Measurements from ENCODE around the gene FNIP2. TPM values are rescaled to one million over a fixed set of nuclear protein-coding genes. Genes with fewer than 3 reads are reported as not detected.

FNIP2 gene
- total RNA-seq, 2 experiments from 2014 or later = 0.09 to 1.0 TPM

GRCh38 chr4:158760866-158761265 is 8.0 kb upstream of the FNIP2 start:
- Histone ChIP-seq H3K4me2 (ENCODE audit: low read length) (no peak overlapping the region), H3K4me1 (ENCODE audit: insufficient read depth, low read length, poor library complexity, severe bottlenecking) (no peaks in the 10 kb centered on the region), H3K9me3 (ENCODE audit: low read length) (no peaks in the 10 kb centered on the region), H4K20me1 (ENCODE audit: insufficient read depth, low read length) (no peaks in the 10 kb centered on the region), H2AFZ (ENCODE audit: low read length) (no peak overlapping the region), H3K27ac (ENCODE audit: low read depth, low read length, poor library complexity, severe bottlenecking) (no peak overlapping the region), H3K79me2 (ENCODE audit: insufficient read depth, low read depth, low read length) (no peaks in the 10 kb centered on the region), H3K4me3 (ENCODE audit: low read depth, low read length, poor library complexity, severe bottlenecking) (no peak overlapping the region), H3K36me3 (ENCODE audit: insufficient read depth, low read length) (no peaks in the 10 kb centered on the region), H3K9me2 (ENCODE audit: insufficient read depth, low read length) (no peaks in the 10 kb centered on the region)
- POLR2A ChIA-PET = no interaction called here
- BruUV-seq (replicated peaks) = no TSS peak
- intact Hi-C loops (cut with micrococcal nuclease; ENCODE audit: unreplicated experiment) = no loop called here
- TF ChIP-seq, protein P1, sequence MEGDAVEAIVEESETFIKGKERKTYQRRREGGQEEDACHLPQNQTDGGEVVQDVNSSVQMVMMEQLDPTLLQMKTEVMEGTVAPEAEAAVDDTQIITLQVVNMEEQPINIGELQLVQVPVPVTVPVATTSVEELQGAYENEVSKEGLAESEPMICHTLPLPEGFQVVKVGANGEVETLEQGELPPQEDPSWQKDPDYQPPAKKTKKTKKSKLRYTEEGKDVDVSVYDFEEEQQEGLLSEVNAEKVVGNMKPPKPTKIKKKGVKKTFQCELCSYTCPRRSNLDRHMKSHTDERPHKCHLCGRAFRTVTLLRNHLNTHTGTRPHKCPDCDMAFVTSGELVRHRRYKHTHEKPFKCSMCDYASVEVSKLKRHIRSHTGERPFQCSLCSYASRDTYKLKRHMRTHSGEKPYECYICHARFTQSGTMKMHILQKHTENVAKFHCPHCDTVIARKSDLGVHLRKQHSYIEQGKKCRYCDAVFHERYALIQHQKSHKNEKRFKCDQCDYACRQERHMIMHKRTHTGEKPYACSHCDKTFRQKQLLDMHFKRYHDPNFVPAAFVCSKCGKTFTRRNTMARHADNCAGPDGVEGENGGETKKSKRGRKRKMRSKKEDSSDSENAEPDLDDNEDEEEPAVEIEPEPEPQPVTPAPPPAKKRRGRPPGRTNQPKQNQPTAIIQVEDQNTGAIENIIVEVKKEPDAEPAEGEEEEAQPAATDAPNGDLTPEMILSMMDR (conservative IDR thresholded peaks at IDR 0.05; ENCODE audit: low read length) = no peak
- no peak for TF ChIP-seq EZH2phosphoT487 (IDR thresholded peaks at IDR 0.05; ENCODE audit: borderline replicate concordance, low read depth, low read length)
- DNase-seq (ENCODE audit: low spot score) = no peak
- CTCF ChIA-PET (ENCODE audit: unreplicated experiment) = no interaction called here

DNA sequence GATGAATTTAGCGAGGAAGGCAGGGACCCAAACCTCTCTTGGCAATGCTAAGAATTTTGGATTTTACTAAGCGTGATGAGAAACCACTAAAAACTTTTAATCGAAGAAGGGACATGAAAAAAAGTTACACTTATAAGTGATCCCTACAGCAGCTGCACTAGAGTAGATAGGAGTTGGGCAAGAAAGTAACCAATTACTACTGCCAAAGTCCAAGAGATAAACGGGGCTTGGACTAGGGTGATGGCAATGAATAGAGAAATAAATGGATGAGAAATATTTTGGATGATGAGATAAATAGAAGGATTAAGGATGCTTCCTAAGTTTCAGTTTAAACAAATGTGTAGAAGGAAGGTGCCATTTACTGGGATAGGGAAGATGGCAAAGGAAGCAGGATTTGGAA is 6.3 kb upstream of the FNIP2 start:
- no peak overlapping the region for H3K4me2 ChIP-seq (ENCODE audit: low read length)
- no peaks in the 10 kb centered on the region for H3K4me1 ChIP-seq (ENCODE audit: insufficient read depth, low read length, poor library complexity, severe bottlenecking)
- TF ChIP-seq EZH2phosphoT487 (IDR thresholded peaks at IDR 0.05; ENCODE audit: borderline replicate concordance, low read depth, low read length) = no peak
- TF ChIP-seq, protein P1 (conservative IDR thresholded peaks at IDR 0.05; ENCODE audit: low read length) = no peak
- H3K4me3 ChIP-seq (ENCODE audit: low read depth, low read length, poor library complexity, severe bottlenecking) = no peak overlapping the region
- no peak for DNase-seq (ENCODE audit: low spot score)
- no peaks in the 10 kb centered on the region for H3K36me3 ChIP-seq (ENCODE audit: insufficient read depth, low read length)
- intact Hi-C loops (cut with micrococcal nuclease; ENCODE audit: unreplicated experiment) = no loop called here
- POLR2A ChIA-PET = interaction anchor here (0.6 kb wide), 1 partner anchor 37 kb away, joined by 3 read pairs; no protein-coding TSS in a partner anchor
- no peaks in the 10 kb centered on the region for H3K9me3 ChIP-seq (ENCODE audit: low read length)
- H2AFZ ChIP-seq (ENCODE audit: low read length) = no peak overlapping the region
- H3K9me2 ChIP-seq (ENCODE audit: insufficient read depth, low read length) = no peaks in the 10 kb centered on the region
- H3K27ac ChIP-seq (ENCODE audit: low read depth, low read length, poor library complexity, severe bottlenecking) = no peak overlapping the region
- H3K79me2 ChIP-seq (ENCODE audit: insufficient read depth, low read depth, low read length) = no peaks in the 10 kb centered on the region
- H4K20me1 ChIP-seq (ENCODE audit: insufficient read depth, low read length) = no peaks in the 10 kb centered on the region
- CTCF ChIA-PET (ENCODE audit: unreplicated experiment) = no interaction called here
- BruUV-seq (replicated peaks) = no TSS peak

- no peak overlapping the region for H3K27ac ChIP-seq (ENCODE audit: low read depth, low read length, poor library complexity, severe bottlenecking)
- CTCF ChIA-PET (ENCODE audit: unreplicated experiment) = no interaction called here
These were observed 5.4 kb upstream of the FNIP2 start for GRCh38 chr4:158763462-158763861.

More at GRCh38 chr4:158763462-158763861, 5.4 kb upstream of the FNIP2 start:
- no TSS peak for BruUV-seq (replicated peaks)
- no peaks in the 10 kb centered on the region for H3K4me1 ChIP-seq (ENCODE audit: insufficient read depth, low read length, poor library complexity, severe bottlenecking)
- H3K4me2 ChIP-seq (ENCODE audit: low read length) = no peak overlapping the region
- no peaks in the 10 kb centered on the region for H3K9me3 ChIP-seq (ENCODE audit: low read length)
- no peaks in the 10 kb centered on the region for H3K36me3 ChIP-seq (ENCODE audit: insufficient read depth, low read length)
- no peak overlapping the region for H2AFZ ChIP-seq (ENCODE audit: low read length)
- no peak overlapping the region for H3K4me3 ChIP-seq (ENCODE audit: low read depth, low read length, poor library complexity, severe bottlenecking)
- intact Hi-C loops (cut with micrococcal nuclease; ENCODE audit: unreplicated experiment) = no loop called here
- no peak for TF ChIP-seq EZH2phosphoT487 (IDR thresholded peaks at IDR 0.05; ENCODE audit: borderline replicate concordance, low read depth, low read length)
- TF ChIP-seq, protein P1 (conservative IDR thresholded peaks at IDR 0.05; ENCODE audit: low read length) = no peak
- H3K79me2 ChIP-seq (ENCODE audit: insufficient read depth, low read depth, low read length) = no peaks in the 10 kb centered on the region
- H3K9me2 ChIP-seq (ENCODE audit: insufficient read depth, low read length) = no peaks in the 10 kb centered on the region
- POLR2A ChIA-PET = no interaction called here
- no peak for DNase-seq (ENCODE audit: low spot score)
- H4K20me1 ChIP-seq (ENCODE audit: insufficient read depth, low read length) = no peaks in the 10 kb centered on the region

All from OCI-LY7 (cell line).